ENCODE data around the gene TADA1.

The TADA1 gene

GRCh38 chr1:166844791-166845190 is 31.3 kb downstream of the TADA1 start:
- no peak overlapping the region for H3K4me3 ChIP-seq (ENCODE audit: low read depth, low read length)
- TF ChIP-seq, protein P1, sequence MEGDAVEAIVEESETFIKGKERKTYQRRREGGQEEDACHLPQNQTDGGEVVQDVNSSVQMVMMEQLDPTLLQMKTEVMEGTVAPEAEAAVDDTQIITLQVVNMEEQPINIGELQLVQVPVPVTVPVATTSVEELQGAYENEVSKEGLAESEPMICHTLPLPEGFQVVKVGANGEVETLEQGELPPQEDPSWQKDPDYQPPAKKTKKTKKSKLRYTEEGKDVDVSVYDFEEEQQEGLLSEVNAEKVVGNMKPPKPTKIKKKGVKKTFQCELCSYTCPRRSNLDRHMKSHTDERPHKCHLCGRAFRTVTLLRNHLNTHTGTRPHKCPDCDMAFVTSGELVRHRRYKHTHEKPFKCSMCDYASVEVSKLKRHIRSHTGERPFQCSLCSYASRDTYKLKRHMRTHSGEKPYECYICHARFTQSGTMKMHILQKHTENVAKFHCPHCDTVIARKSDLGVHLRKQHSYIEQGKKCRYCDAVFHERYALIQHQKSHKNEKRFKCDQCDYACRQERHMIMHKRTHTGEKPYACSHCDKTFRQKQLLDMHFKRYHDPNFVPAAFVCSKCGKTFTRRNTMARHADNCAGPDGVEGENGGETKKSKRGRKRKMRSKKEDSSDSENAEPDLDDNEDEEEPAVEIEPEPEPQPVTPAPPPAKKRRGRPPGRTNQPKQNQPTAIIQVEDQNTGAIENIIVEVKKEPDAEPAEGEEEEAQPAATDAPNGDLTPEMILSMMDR (IDR thresholded peaks at IDR 0.05; ENCODE audit: borderline replicate concordance, insufficient read depth, low read depth, low read length), result no peak

- TF ChIP-seq, protein P1 (IDR thresholded peaks at IDR 0.05; ENCODE audit: borderline replicate concordance, insufficient read depth, low read depth, low read length), result no peak
These were observed 32.1 kb downstream of the TADA1 start for GRCh38 chr1:166843769-166844596.

GRCh38 chr1:166843322-166843721 is 32.7 kb downstream of the TADA1 start:
- no peak overlapping the region for H3K4me3 ChIP-seq (ENCODE audit: low read depth, low read length)
- TF ChIP-seq, protein P1 (IDR thresholded peaks at IDR 0.05; ENCODE audit: borderline replicate concordance, insufficient read depth, low read depth, low read length), result no peak

More at GRCh38 chr1:166843769-166844596, 32.1 kb downstream of the TADA1 start:
- H3K4me3 ChIP-seq (ENCODE audit: low read depth, low read length), result no peak overlapping the region

- TF ChIP-seq, protein P1 (IDR thresholded peaks at IDR 0.05; ENCODE audit: borderline replicate concordance, insufficient read depth, low read depth, low read length), result no peak
- peak overlapping the region; percentile 59 for H3K4me3 ChIP-seq (ENCODE audit: low read depth, low read length)
These were observed 35.5 kb downstream of the TADA1 start for GRCh38 chr1:166840309-166841274.

DNA sequence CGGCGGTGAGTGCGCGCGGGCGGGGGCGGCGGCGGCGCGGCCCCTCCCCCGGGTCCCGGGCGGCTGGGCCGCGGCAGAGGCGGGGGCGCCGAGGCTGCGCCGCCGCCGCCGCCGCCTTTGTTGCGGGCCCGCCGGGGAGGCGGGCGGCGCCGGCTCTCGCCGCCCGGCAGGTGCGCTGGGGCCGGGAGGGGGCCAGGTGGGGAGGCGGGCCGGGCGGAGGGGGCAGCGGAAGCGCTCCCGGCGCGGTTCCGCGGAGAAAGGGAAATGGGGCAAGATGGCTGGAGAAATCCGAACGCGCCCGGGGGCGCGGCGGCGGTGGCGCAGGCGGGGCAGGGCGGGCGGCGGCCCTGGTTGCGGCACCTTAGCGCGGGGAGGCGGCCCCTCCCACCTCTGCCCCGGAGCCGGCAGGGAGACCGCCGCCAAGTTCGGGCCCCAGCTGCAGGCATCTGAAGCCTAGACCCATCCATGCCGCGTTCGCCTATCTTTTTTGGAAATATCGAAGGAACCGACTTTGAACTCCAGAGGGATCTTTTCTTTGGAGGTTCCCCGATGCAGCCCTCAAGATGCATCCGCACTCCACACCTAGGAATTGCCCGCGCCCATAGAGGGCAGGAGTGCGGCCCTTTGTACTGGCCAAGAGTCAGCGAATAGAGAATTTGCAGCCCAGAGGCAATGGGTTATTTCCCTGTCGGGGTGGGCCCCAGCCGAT is 36.3 kb downstream of the TADA1 start:
- TF ChIP-seq, protein P1 (IDR thresholded peaks at IDR 0.05; ENCODE audit: borderline replicate concordance, insufficient read depth, low read depth, low read length), result peak; percentile 1; the same call in 1 of the 2 replicates
- H3K4me3 ChIP-seq (ENCODE audit: low read depth, low read length), result peak overlapping the region; percentile 59

DNA sequence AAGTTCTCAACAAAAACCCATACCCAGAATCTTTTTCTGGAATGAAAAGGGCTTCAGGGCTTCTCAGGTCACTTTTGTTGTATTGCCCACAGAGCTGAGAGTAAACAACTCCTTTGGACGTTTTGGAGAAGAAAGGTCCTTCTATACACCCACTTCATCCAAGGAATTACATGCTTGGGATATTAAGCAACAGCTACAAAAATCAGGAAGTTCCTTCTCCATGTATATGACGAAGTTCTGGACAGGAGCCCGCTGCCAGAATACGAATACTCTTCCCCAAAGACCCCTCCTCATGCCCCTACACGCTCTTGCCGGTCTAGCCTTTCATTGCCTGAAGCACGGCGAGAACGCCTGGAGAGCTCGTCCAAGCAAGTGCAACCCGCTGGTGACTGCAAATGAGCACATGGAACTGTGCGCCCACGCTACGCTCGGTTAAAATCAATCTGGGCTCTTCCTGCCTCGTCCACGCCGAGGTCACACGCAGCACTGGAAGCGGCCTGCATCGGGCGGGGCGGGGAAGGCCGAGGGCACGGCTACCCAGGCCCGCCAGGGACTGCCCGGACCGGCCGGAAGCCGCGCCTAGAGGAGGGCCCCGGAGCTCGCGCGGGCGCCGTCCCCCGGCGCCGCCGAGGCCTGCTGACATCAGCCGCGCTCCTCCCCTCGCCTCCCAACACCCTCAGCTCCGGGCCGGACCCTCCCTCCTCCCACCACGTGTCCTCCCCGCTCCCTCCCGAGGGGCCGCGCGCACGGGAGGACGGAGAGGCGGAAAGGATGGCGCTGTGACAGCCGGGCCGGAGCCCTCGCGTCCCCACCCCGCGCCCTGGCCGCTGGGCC is 37.1 kb downstream of the TADA1 start, which contains the start of gene POGK:
POGK (plus strand) TSS at position 710 of the 834 bp plus-strand sequence. CDS start 1,482 bp downstream, outside the sequence.
- H3K4me3 ChIP-seq (ENCODE audit: low read depth, low read length), result peak within 1 kb of the TSS; percentile 59
- TF ChIP-seq, protein P1 (IDR thresholded peaks at IDR 0.05; ENCODE audit: borderline replicate concordance, insufficient read depth, low read depth, low read length), result no peak

Data from GM12875 (cell line).